ENCODE results near the gene IGDCC3. TPM values are rescaled to one million over a fixed set of nuclear protein-coding genes. Genes with fewer than 3 reads are reported as not detected.

The IGDCC3 gene
- total RNA-seq, 2 donors from 2014 or later: not detected

DNA sequence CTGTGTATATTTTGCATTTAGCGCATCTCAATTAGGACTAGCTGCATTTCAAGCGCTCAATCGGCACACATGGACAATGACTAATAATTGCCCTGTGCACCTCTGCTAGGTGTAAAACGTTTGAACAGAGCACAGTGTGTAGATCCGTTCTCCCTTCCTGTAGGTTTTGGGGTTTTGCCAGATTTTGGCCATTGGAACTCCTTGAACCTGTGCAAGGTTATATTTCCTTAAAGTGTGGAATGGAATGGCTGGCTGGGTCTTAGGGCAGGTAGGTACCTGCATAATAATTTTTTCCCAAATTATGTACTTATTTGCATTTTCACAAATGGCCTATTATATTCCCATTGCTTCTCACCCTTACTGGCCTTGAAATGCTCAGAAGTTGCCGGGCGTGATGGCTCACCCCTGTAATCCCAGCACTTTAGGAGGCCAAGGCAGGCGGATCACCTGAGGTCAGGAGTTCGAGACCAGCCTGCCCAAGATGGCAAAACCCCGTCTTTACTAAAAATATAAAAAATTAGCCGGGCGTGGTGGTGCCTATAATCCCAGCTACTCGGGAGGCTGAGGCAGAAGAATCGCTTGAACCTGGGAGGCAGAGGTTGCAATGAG is 72.5 kb downstream of the IGDCC3 start:
- peak overlapping the region in 1 of 2 donors; percentile 61 for H3K4me3 ChIP-seq
- peak overlapping the region; percentile 82 to 92 for H3K27ac ChIP-seq
- peaks cover 0 to 12% of the 10 kb centered on the region in 2 donors for H3K4me1 ChIP-seq
- H3K27me3 ChIP-seq: no peaks in the 10 kb centered on the region
- TF ChIP-seq CTCF (IDR thresholded peaks at IDR 0.05): no peak
- no peak for DNase-seq (ENCODE audit: low spot score)
- no peaks in the 10 kb centered on the region for H3K36me3 ChIP-seq
- H3K9me3 ChIP-seq: no peaks in the 10 kb centered on the region

GRCh38 chr15:65304381-65305149 is 73.2 kb downstream of the IGDCC3 start, which contains the start of gene RNU5B-1:
Gene RNU5B-1 (plus strand): TSS chr15:65304677.
- no peaks in the 10 kb centered on the region for H3K36me3 ChIP-seq
- no peaks in the 10 kb centered on the region for H3K9me3 ChIP-seq
- peaks cover 0 to 12% of the 10 kb centered on the region in 2 donors for H3K4me1 ChIP-seq
- DNase-seq (ENCODE audit: low spot score): peak; percentile 82
- no peaks in the 10 kb centered on the region for H3K27me3 ChIP-seq
- TF ChIP-seq CTCF (IDR thresholded peaks at IDR 0.05): peak; percentile 66 to 85
- H3K27ac ChIP-seq: peak within 1 kb of the TSS; percentile 82 to 92
- peak within 1 kb of the TSS; percentile 44 to 61 for H3K4me3 ChIP-seq

- Histone ChIP-seq H3K27ac (peak overlapping the region; percentile 82 to 92), H3K4me1 (peaks cover 0 to 12% of the 10 kb centered on the region in 2 donors), H3K9me3 (no peaks in the 10 kb centered on the region), H3K36me3 (no peaks in the 10 kb centered on the region), H3K4me3 (peak overlapping the region; percentile 44 to 61), H3K27me3 (no peaks in the 10 kb centered on the region)
- no peak for TF ChIP-seq CTCF (IDR thresholded peaks at IDR 0.05)
- no peak for DNase-seq (ENCODE audit: low spot score)
Measured at GRCh38 chr15:65303687-65304380, 74.0 kb downstream of the IGDCC3 start.

- Histone ChIP-seq H3K4me1 (peaks cover 0 to 12% of the 10 kb centered on the region in 2 donors), H3K36me3 (no peaks in the 10 kb centered on the region), H3K9me3 (no peaks in the 10 kb centered on the region), H3K27me3 (no peaks in the 10 kb centered on the region), H3K27ac (no peak overlapping the region), H3K4me3 (no peak overlapping the region)
- DNase-seq (ENCODE audit: low spot score): no peak
- TF ChIP-seq CTCF (IDR thresholded peaks at IDR 0.05): no peak
Measured at GRCh38 chr15:65302061-65302460, 75.7 kb downstream of the IGDCC3 start.

- Histone ChIP-seq H3K4me1 (peaks cover 0 to 16% of the 10 kb centered on the region in 2 donors), H3K27me3 (no peaks in the 10 kb centered on the region), H3K36me3 (no peaks in the 10 kb centered on the region), H3K4me3 (no peak overlapping the region), H3K27ac (no peak overlapping the region), H3K9me3 (no peaks in the 10 kb centered on the region)
- DNase-seq (ENCODE audit: low spot score): no peak
- TF ChIP-seq CTCF (IDR thresholded peaks at IDR 0.05): no peak
Measured at GRCh38 chr15:65300924-65301441, 76.8 kb downstream of the IGDCC3 start.
